AG04449 (cell line): ENCODE results near the gene AGK.

Experiments
- CTCF ChIA-PET: fragments of 350-600 bp; formaldehyde crosslinking; extraction: SDS; loops from one replicate; lab custom pipeline; 2021; ENCODE audit warnings: antibody characterized with exemption; lab: Yijun Ruan, JAX
- POLR2A ChIA-PET: fragments of 400-600, 350-600 bp; formaldehyde crosslinking; extraction: SDS; loops from one replicate; lab custom pipeline; 2020; ENCODE audit warnings: antibody characterized with exemption, inconsistent platforms; lab: Yijun Ruan, JAX
- DNase-seq: peaks from one replicate; pipeline ENCODE4 v3.0.0-alpha.2; 2010; ENCODE audit warnings: low read depth, low spot score
- H3K4me3 ChIP-seq: 2 replicates; pipeline ENCODE4 v1.5.1; 2011; ENCODE audit warnings: low read depth, mild to moderate bottlenecking, control low read depth, low read length
- TF ChIP-seq, protein P1 (sequence below): IDR thresholded peaks from one replicate; pipeline ENCODE4 v1.5.1; 2011; ENCODE audit warnings: mild to moderate bottlenecking, moderate library complexity, low read length, control low read depth, inconsistent platforms; ENCODE audit not compliant: insufficient read depth; ENCODE audit errors: missing control alignments

Gene AGK

DNA sequence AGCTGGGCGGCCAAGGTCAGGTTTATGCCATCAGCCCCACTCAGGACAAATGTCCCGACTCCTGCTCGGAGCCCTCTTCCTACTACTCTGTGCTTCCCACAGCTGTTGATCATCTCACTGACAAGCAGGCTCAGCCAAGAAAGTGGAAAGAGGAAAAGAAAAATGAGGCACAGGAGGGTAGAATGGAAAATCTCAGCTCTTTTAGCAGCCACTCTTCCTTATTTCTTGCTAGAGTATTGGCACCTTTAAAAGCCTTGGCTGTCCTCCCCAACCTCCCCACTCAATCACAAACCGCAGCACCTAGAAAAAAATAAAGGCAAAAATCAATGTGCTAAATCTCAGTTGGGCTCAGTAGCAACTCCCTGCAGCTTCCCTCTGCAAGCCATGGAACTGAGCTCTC is 35.3 kb upstream of the AGK start:
- ChIA-PET CTCF (interaction anchor here (1.8 kb wide), 1 partner anchor 17 kb away, joined by 6 read pairs; no protein-coding TSS in a partner anchor), POLR2A (no interaction called here)
- DNase-seq, result no peak
- TF ChIP-seq, protein P1, sequence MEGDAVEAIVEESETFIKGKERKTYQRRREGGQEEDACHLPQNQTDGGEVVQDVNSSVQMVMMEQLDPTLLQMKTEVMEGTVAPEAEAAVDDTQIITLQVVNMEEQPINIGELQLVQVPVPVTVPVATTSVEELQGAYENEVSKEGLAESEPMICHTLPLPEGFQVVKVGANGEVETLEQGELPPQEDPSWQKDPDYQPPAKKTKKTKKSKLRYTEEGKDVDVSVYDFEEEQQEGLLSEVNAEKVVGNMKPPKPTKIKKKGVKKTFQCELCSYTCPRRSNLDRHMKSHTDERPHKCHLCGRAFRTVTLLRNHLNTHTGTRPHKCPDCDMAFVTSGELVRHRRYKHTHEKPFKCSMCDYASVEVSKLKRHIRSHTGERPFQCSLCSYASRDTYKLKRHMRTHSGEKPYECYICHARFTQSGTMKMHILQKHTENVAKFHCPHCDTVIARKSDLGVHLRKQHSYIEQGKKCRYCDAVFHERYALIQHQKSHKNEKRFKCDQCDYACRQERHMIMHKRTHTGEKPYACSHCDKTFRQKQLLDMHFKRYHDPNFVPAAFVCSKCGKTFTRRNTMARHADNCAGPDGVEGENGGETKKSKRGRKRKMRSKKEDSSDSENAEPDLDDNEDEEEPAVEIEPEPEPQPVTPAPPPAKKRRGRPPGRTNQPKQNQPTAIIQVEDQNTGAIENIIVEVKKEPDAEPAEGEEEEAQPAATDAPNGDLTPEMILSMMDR, result no peak
- H3K4me3 ChIP-seq, result no peak overlapping the region

DNA sequence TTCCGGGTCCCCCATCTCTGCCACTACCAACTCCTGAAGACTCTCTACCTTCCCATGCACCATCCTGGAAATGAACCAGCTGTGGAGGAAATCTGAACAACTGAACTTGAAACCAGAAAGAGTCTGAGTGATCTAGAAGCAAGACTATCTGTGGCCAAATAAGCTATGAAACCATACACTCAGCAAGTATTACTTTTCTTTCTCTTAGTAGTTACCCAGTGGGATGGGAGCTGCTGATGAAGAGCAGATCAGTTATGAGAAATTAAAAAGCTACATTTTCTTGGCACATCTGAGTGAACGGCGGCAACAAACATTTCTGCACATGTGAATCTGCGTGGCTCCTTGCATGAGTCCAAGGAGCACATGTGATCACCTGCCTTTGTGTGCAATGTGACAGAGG is 31.6 kb upstream of the AGK start:
- ChIA-PET CTCF (interaction anchor here (1.6 kb wide), 1 partner anchor 14 kb away, joined by 9 read pairs; no protein-coding TSS in a partner anchor), POLR2A (no interaction called here)
- no peak overlapping the region for H3K4me3 ChIP-seq
- no peak for DNase-seq
- TF ChIP-seq, protein P1, result no peak

DNA sequence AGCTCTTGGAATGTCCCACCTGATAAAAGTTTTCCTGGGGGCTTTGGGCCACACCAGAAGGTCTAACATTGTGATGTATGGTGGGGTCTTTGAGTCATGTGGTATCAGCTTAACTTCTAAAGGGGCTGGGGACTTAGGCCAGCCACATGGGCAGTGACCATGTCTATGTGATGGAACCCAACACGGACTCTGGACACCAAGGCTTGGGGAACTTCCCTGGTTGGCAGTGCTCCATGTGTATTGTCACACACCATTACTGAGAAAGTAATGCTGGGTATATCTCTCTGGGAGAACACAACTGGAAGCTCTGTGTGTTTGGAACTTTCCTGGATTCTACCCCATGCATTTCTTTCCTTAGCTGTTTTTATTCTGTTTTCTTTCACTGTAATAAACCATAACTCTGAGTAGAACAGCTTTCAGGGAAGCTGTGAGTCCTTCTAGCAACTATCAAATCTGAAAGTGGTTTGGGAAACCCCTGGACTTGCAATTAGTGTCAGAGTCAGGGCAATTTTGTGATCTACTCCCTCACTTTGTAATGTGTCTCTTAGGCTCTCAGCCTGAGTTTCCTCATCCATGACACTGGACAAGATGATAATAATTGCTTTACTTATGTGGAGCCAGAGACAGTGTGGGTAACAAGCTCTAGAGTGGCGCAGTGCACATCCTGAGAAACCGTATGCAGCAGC is 28.4 kb upstream of the AGK start:
- no peak for DNase-seq
- ChIA-PET POLR2A (no interaction called here), CTCF (interaction anchor here (3.0 kb wide), 1 partner anchor 10 kb away, joined by 15 read pairs; no protein-coding TSS in a partner anchor)
- H3K4me3 ChIP-seq, result no peak overlapping the region
- TF ChIP-seq, protein P1, result no peak

DNA sequence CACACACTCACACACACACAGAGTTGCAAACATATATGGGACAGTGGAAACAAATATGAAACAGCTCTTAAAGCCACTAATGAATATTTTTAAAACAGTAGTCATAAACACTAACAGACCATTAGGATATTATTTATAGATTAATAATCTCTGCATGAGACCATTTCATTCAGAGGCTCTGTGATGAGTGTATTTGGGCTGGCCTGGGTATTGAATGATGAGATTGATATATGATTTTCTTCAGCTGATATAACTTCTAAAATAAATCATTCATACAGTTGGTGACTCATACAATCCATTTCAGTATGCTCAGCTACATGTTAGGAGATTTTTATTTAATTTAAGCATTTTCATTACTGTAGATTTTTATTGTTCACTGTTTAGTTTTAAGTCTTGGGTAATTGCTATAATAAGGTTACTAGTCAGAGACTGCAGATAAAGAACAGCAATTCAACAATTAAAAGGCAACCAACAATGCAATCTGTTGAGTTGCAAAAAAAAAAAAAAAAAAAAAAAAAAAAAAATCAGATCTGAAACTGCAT is 25.2 kb upstream of the AGK start:
- CTCF ChIA-PET, result interaction anchor here (1.3 kb wide), 1 partner anchor 124 kb away, joined by 4 read pairs; no protein-coding TSS in a partner anchor
- TF ChIP-seq, protein P1, result no peak
- POLR2A ChIA-PET, result no interaction called here
- H3K4me3 ChIP-seq, result no peak overlapping the region
- DNase-seq, result no peak

DNA sequence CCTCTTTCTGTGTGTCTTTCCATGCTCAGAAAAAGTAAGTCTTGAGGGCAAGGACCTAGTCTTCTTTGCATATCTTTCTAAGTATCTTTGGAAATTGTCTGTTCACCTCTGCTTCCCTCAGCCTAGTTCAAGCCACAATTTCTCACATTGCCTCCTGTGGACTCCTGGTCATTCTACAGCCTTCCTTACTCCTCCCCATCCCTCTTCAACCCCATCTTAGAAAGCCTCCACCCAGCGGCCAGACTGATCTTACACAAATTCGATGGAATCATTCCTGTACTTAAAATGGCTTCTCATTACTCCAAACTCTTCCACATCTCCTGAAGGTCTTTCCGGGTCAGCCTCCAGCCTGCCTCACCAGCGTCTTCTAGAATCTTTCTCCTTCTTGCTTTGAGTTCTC is 24.1 kb upstream of the AGK start:
- DNase-seq, result no peak
- ChIA-PET CTCF (no interaction called here), POLR2A (no interaction called here)
- H3K4me3 ChIP-seq, result no peak overlapping the region
- TF ChIP-seq, protein P1, result no peak

DNA sequence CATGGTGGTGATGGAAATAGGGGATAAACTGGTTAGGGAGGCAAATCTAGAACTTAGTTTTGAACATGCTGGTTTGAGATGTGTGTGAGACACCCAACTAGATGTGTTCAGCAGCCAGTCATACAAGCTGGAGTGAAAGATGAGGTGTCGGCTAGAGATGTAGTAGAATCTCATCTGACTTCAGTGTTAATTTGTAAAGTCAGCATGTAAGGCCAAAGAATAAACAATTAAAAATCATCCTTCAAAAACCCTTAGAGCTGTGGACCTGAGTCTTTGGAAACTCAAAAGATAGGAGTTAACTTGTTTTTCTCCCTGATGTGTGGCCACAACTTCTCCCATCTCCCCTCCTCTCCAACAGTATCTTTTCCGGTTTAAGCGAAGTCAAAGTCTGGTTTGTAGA is 22.8 kb upstream of the AGK start:
- no peak overlapping the region for H3K4me3 ChIP-seq
- POLR2A ChIA-PET, result no interaction called here
- DNase-seq, result no peak
- TF ChIP-seq, protein P1, result no peak
- CTCF ChIA-PET, result interaction anchor here (1.1 kb wide), 1 partner anchor 717 kb away, joined by 3 read pairs; no protein-coding TSS in a partner anchor
